ES-I3 (cell line): ENCODE results near the gene CHRM4.

Source experiments
- H3K36me3 ChIP-seq: 2 replicates; pipeline ENCODE4 v1.6.1; 2013; ENCODE audit warnings: mild to moderate bottlenecking, low read length, control low read depth, moderate library complexity; ENCODE audit not compliant: insufficient read depth
- H3K4me1 ChIP-seq: 2 replicates; pipeline ENCODE4 v1.6.1; 2013; ENCODE audit warnings: mild to moderate bottlenecking, control low read depth, low read length; ENCODE audit not compliant: insufficient read depth
- H3K9ac ChIP-seq: 2 replicates; pipeline ENCODE4 v1.6.1; 2013; ENCODE audit warnings: low read depth, mild to moderate bottlenecking, low read length, moderate library complexity
- H3K9me3 ChIP-seq: 2 replicates; pipeline ENCODE4 v1.6.1; 2013; ENCODE audit warnings: mild to moderate bottlenecking, low read length, moderate library complexity; ENCODE audit not compliant: control insufficient read depth, insufficient read depth

Gene CHRM4

DNA sequence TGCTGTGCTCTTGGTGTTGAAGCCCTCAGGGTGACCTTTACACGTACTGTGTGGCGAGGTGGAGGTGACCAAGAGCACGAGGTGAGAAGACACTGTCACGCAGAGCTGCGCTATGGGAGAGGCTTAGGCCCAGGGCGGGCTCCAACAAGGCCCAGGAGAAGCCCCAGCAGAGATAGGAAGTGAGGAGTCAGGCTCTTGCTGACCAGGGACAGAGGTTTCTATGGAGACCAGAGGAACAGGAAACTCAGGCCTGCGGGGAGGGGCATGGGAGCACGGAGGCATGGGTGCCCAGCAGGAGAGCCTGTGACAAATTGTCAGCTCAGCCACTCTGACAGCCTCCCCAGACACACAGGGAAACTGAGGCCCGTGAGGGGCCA is 28.6 kb downstream of the CHRM4 start:
- no peaks in the 10 kb centered on the region; the same call in 1 of the 2 replicates for H3K36me3 ChIP-seq
- H3K9ac ChIP-seq: no peak overlapping the region
- peaks cover 22% of the 10 kb centered on the region; the same call in 1 of the 2 replicates for H3K4me1 ChIP-seq
- H3K9me3 ChIP-seq: no peaks in the 10 kb centered on the region

DNA sequence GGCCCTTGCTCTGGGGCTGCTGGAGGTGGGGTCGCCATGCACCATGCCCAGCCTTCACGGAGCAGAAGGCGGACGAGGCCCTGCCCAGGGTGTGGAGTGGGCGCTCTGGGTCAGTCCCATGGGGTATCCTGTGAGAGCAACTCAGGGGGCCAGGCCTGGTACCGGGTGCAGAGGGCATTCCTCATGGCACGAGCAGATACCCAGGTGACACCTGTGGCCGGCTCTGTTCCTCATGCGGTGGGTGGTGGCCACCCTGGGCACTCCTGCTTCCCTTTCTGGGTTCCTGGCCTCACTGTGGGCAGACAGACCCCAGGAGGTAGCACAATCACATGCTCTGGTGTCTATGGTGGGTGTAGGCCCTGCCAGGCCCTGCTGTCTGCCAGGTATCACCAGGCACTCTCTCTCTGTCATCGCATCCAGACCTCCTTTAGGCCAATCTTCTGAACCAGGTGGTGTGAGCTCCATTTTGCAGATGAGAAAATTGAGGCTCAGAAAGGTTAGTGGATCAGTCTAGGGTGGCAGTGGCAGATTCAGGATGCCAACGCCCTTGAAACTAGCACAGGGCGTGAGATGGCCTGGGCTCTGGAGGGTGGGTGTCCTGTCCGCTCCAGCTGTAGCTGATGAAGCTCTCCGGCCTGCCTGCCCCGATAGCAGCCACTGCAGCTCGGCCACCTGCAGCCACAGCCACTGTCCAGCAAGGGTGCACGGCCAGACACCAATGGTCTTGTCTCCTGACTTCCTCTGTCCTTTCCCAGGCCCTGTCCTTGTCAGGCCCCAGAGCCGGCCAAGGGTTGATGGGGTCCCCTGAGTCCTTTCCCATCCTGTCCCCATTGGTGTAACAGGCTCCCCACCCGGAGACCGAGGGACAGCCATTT is 29.2 kb downstream of the CHRM4 start:
- Histone ChIP-seq H3K36me3 (no peaks in the 10 kb centered on the region; the same call in 1 of the 2 replicates), H3K9ac (no peak overlapping the region), H3K4me1 (peaks cover 26% of the 10 kb centered on the region; the same call in 1 of the 2 replicates), H3K9me3 (no peaks in the 10 kb centered on the region)

DNA sequence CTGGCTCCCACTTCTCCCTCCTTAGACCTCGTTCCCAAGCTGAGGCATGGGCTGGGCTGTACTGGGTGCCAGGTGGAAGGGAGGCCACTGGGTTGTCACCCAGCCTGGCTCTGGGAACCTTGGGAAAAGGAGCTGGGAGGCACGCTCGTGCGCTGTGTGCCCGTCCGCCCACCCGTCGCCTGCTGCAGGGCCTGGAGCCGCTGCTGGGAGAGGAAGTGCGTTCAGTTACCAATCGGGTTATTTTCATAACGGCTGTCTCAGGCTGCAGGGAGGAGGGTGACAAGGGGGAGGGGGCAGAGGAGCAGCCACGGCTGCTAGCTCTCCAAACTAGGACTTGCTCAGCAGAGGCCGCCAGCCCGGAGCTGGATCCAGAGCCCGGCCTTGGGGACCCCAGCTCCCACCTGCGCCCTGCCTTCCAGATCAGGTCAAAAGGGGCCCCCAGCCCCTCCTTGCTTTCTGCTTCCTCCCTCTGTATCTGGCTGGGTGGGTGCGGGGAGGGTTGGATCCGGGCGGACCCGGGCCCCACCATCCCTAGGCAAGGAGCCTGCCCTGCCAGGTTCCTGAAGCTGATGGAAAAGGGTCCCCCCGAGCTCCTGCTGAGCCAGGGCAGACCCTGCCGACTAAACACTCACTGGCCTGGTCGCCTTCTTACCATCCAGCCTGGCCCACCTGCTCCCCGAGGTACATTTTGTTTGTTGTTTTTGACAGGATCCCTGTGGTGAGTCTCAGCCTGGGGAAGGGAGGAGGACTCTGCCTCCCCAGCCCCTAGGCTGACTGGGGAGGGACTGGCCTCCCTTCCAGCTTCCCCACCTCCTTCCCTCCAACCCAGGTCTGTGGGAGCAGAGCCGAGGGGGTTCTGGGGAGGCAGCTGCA is 30.1 kb downstream of the CHRM4 start:
- Histone ChIP-seq H3K4me1 (peaks cover 32% of the 10 kb centered on the region), H3K36me3 (no peaks in the 10 kb centered on the region), H3K9me3 (no peaks in the 10 kb centered on the region), H3K9ac (no peak overlapping the region)

- H3K36me3 ChIP-seq: peaks cover 3% of the 10 kb centered on the region; the same call in 1 of the 2 replicates
Observed at GRCh38 chr11:46360878-46361277, 30.7 kb downstream of the CHRM4 start.

GRCh38 chr11:46359953-46360352 is 31.6 kb downstream of the CHRM4 start:
- Histone ChIP-seq H3K9me3 (no peaks in the 10 kb centered on the region), H3K9ac (no peak overlapping the region), H3K4me1 (peaks cover 38% of the 10 kb centered on the region)

More at GRCh38 chr11:46360878-46361277, 30.7 kb downstream of the CHRM4 start:
- H3K4me1 ChIP-seq: peaks cover 38% of the 10 kb centered on the region
- H3K9ac ChIP-seq: no peak overlapping the region
- no peaks in the 10 kb centered on the region for H3K9me3 ChIP-seq

GRCh38 chr11:46357483-46357936 is 34.1 kb downstream of the CHRM4 start:
- Histone ChIP-seq H3K9me3 (no peaks in the 10 kb centered on the region), H3K4me1 (peaks cover 38% of the 10 kb centered on the region), H3K36me3 (peaks cover 3% of the 10 kb centered on the region; the same call in 1 of the 2 replicates), H3K9ac (no peak overlapping the region)

More at GRCh38 chr11:46359953-46360352, 31.6 kb downstream of the CHRM4 start:
- H3K36me3 ChIP-seq: peaks cover 3% of the 10 kb centered on the region; the same call in 1 of the 2 replicates

DNA sequence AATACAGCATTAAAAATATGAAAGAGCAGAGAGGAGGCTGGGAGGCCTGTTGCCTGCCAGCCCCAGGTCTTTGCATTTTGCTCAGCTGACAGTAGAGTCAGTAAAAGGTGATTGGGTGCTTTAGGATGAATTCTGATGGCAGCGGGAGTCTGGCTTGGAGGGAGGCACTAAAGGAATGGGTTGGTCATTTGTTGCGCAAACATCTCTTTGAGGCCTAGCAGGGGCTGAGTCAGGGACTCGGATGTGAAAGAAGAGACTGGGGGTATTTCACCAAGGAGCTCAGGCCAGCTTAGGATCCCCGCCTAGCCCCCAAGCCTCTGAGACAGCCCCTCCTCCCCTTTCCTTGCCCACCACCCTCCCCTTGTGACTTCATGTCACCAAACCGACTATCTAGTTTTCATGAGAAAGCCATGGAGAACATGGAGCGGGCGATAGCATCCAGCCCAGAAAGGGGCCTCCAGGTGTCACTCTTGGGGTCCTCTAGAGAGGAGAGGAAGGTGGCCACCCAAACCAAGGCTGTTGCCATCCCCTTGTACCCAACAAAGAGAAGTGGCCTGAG is 34.6 kb downstream of the CHRM4 start:
- Histone ChIP-seq H3K9me3 (no peaks in the 10 kb centered on the region), H3K4me1 (peaks cover 33% of the 10 kb centered on the region), H3K9ac (no peak overlapping the region), H3K36me3 (peaks cover 3% of the 10 kb centered on the region; the same call in 1 of the 2 replicates)

DNA sequence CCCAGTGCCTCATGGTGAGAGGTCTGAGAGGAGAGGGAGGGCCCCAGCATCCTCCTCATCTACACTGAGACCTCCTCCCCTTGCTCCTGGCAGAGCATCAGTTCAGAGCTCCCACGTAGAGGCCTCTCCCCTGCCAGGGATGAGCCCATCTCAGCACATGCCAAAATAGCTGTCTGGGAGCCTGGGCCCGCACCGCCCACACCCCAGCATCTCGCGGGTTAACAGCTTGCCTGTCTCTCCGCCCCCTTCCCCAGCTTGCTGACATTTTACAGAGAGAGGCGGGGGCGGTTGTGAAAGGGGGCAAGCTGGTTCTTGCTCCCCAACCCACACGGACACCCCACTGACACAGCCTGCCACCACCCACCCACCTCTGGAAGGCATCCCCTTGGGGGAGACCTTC is 37.9 kb downstream of the CHRM4 start:
- peaks cover 3% of the 10 kb centered on the region; the same call in 1 of the 2 replicates for H3K36me3 ChIP-seq
- no peak overlapping the region for H3K9ac ChIP-seq
- H3K4me1 ChIP-seq: peaks cover 34% of the 10 kb centered on the region
- H3K9me3 ChIP-seq: no peaks in the 10 kb centered on the region

- Histone ChIP-seq H3K9ac (no peak overlapping the region; the same call in 1 of the 2 replicates), H3K9me3 (no peaks in the 10 kb centered on the region), H3K36me3 (peaks cover 3% of the 10 kb centered on the region; the same call in 1 of the 2 replicates), H3K4me1 (peaks cover 35% of the 10 kb centered on the region)
Observed at GRCh38 chr11:46352063-46352841, 39.3 kb downstream of the CHRM4 start.

GRCh38 chr11:46351606-46352005 is 40.0 kb downstream of the CHRM4 start:
- H3K9me3 ChIP-seq: no peaks in the 10 kb centered on the region
- peaks cover 3% of the 10 kb centered on the region; the same call in 1 of the 2 replicates for H3K36me3 ChIP-seq
- H3K4me1 ChIP-seq: peaks cover 34% of the 10 kb centered on the region
- H3K9ac ChIP-seq: no peak overlapping the region

DNA sequence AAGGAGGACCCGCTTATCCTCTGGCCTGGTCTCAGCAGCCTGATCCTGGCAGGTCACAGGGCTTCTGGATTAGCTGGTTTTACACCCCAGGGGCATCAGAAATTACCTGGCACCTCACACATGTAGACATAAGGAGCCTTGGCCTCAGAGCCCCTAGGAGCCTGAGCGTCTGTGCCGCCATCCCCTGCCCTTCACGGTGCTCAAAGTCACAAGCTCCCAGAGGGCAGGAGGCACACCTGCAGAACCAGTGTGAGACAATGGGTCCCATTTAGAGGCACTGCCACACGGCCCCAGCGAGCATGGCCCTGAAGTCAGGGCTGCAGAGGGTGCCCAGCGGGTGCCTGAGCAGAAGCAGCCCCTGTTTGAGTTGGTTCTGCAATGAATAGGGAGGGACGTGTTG is 40.4 kb downstream of the CHRM4 start:
- Histone ChIP-seq H3K4me1 (peaks cover 34% of the 10 kb centered on the region), H3K9me3 (no peaks in the 10 kb centered on the region), H3K36me3 (peaks cover under 1% of the 10 kb centered on the region; the same call in 1 of the 2 replicates), H3K9ac (no peak overlapping the region)

DNA sequence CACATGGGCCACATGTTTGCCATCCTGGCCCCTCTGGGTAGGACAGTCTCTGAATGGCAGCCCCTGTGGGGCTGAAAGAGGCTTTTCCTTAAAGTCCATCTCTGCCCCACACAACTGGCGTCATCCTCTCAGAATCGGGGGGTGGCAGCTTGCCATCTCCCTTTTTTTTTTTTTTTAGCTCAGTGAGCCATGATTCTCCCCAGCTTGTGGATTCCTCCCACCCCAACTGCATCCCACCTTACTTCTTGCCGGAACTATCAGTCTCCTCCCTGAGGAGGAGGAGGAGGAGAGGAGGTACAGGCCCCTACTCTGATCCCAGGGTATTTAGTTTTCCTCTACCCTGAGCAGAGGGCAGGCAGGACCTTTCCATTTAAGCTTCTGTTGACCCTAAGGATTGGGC is 40.9 kb downstream of the CHRM4 start:
- H3K9me3 ChIP-seq: no peaks in the 10 kb centered on the region
- no peaks in the 10 kb centered on the region for H3K36me3 ChIP-seq
- no peak overlapping the region for H3K9ac ChIP-seq
- peaks cover 37% of the 10 kb centered on the region for H3K4me1 ChIP-seq

DNA sequence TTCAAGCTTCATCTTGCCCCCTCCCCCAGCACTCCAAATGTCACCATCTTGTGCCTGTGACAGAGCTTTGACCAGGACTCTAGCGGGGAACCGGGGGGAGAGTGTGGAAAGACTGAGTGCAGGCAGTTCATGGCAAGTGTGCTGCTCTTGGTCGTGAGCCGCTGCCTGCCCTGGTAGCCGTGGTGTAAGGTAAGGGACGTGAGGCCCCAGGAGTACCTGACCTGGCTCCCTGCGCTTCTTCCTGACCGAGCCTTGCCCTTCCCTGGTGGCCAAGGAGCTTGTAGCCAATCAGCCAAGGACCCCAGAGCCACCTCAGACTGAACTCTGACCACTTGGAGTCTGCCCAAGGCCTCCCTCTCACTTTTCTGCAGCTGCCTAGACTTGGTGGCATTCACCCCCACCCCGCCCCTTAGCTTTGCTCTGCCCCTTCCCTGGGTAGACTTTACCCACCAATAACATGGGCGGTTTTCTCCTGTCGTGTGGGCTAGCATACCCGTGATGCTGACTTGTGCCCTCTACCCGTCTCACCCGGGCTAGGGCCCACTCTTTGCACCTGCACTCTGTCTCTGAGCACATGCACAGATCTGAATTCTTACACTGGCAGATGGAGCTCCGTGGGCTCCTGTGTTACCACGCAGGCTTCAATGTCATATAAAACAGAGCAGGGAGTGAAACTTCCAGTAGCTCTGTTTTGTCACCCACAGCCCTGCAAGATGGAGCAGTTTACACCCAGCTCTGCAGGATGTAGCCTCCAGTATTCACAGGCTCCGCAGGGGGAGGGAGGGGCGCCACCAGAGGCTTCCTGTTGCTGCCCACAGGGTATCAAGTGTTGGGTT is 42.8 kb downstream of the CHRM4 start:
- H3K36me3 ChIP-seq: no peaks in the 10 kb centered on the region
- no peaks in the 10 kb centered on the region for H3K9me3 ChIP-seq
- H3K9ac ChIP-seq: peak overlapping the region; percentile 56; the same call in 1 of the 2 replicates
- H3K4me1 ChIP-seq: peaks cover 46% of the 10 kb centered on the region
